Measurements from ENCODE around the gene INPP5D. TPM values are rescaled to one million over a fixed set of nuclear protein-coding genes. Genes with fewer than 3 reads are reported as not detected.

The INPP5D gene
- total and polyA plus RNA-seq, 2 of the 13 experiments (the other 11 are each of a cell fraction or from before 2014, with no cell fraction given): 16.7 to 18.0 TPM

- peak; percentile 56; the same call in 1 of the 2 replicates for TF ChIP-seq ZNF574 (CRISPR knock-in tag; IDR thresholded peaks at IDR 0.05)
- peak; percentile 78; the same call in 1 of the 2 replicates for TF ChIP-seq FOXP4 (CRISPR knock-in tag; IDR thresholded peaks at IDR 0.05)
- no peak for TF ChIP-seq ELF4 (CRISPR knock-in tag; IDR thresholded peaks at IDR 0.05; ENCODE audit: borderline replicate concordance)
- peak; percentile 89 for TF ChIP-seq ZNF609 (CRISPR knock-in tag; IDR thresholded peaks at IDR 0.05; ENCODE audit: borderline replicate concordance)
- no peak for TF ChIP-seq ZNF230 (CRISPR knock-in tag; IDR thresholded peaks at IDR 0.05)
- no peak for TF ChIP-seq MTF1 (CRISPR knock-in tag; IDR thresholded peaks at IDR 0.05)
- no peak; the same call in 1 of the 2 replicates for TF ChIP-seq PBX2 (CRISPR knock-in tag; IDR thresholded peaks at IDR 0.05)
- peak; percentile 96 for TF ChIP-seq HNF1B (CRISPR knock-in tag; IDR thresholded peaks at IDR 0.05)
- peak; percentile 75 to 84 for TF ChIP-seq NR2F1 (CRISPR knock-in tag; IDR thresholded peaks at IDR 0.05)
- no peak; the same call in 1 of the 2 replicates for TF ChIP-seq TRAFD1 (CRISPR knock-in tag; IDR thresholded peaks at IDR 0.05; ENCODE audit: borderline replicate concordance)
- TF ChIP-seq NR1H2 (CRISPR knock-in tag; IDR thresholded peaks at IDR 0.05; ENCODE audit: borderline replicate concordance, low read depth): 0 out of 2 replicates have a peak, but pooled peaks have one; percentile 18
- TF ChIP-seq ZNF30 (CRISPR knock-in tag; IDR thresholded peaks at IDR 0.05): no peak
- no peak for TF ChIP-seq KAT2B (IDR thresholded peaks at IDR 0.05; ENCODE audit: borderline replicate concordance, low read depth, low read length)
Observed at GRCh38 chr2:233063269-233063975, 3.3 kb downstream of the INPP5D start (continued).
